Esophagus squamous epithelium (tissue), 5 donors: ENCODE measurements around the gene ZRANB3. TPM values are rescaled to one million over a fixed set of nuclear protein-coding genes. Genes with fewer than 3 reads are reported as not detected.

Source experiments
- DNase-seq: peaks from one replicate; lab custom pipeline; 2025; lab: John Stamatoyannopoulos, UW
- H3K27ac ChIP-seq, 4 donors: fragments of 200-600 bp; sonication (generic); one replicate each; pipeline ENCODE4 v1.5.1; 2016 to 2019; ENCODE audit warnings: mild to moderate bottlenecking in 1 of 4
- H3K27me3 ChIP-seq, 4 donors: fragments of 200-600 bp; sonication (generic); 1 replicate in 3 of 4; 2 replicates in 1 of 4; pipeline versions ENCODE4 v1.5.1 to v1.6.0; 2017 to 2021; ENCODE audit warnings: antibody characterized with exemption in 1 of 4
- H3K36me3 ChIP-seq, 3 donors: fragments of 200-600 bp; sonication (generic); one replicate each; pipeline ENCODE4 v1.5.1; 2016 to 2019
- H3K4me1 ChIP-seq, 3 donors: fragments of 200-600 bp; sonication (generic); one replicate each; pipeline ENCODE4 v1.5.1; 2017 to 2019
- H3K4me3 ChIP-seq, 4 donors: fragments of 200-600 bp; sonication (generic); 1 replicate in 3 of 4; 2 replicates in 1 of 4; pipeline ENCODE4 v1.5.1; 2016 to 2019; ENCODE audit warnings: mild to moderate bottlenecking in 2 of 4, moderate library complexity in 1 of 4
- H3K9me3 ChIP-seq, 3 donors: fragments of 200-600 bp; sonication (generic); one replicate each; pipeline ENCODE4 v1.5.1; 2016 to 2019
- CTCF ChIP-seq, 6 experiments: fragments of 450-650 bp in 4 of 6; fragments of 200-600 bp in 2 of 6; sonication (generic) in 2 of 6; IDR thresholded peaks; one replicate each; pipeline ENCODE4 v1.5.1; 2016 to 2019; ENCODE audit warnings: antibody characterized with exemption in 6 of 6, mild to moderate bottlenecking in 4 of 6, moderate library complexity in 4 of 6
- POLR2A ChIP-seq, 4 donors: fragments of 450-650 bp; IDR thresholded peaks; one replicate each; pipeline ENCODE4 v1.6.1; 2017; ENCODE audit warnings: antibody characterized with exemption in 4 of 4, mild to moderate bottlenecking in 4 of 4, moderate library complexity in 3 of 4
- WGBS, 2 donors: methylation state at CpG; one replicate each; pipeline ENCODE4 v1.1.5; 2018; 5-methylcytosine and 5-hydroxymethylcytosine counted together
- intact Hi-C: fragments of 100-400 bp; cut with DNase I; formaldehyde crosslinking; loops from one replicate; pipeline ENCODE4 v1.15.0; 2022
- total RNA-seq, 4 donors: library from RNA; depleted of rRNA; stranded (reverse); fragments of >200 nt; gene quantifications; one replicate each; pipeline ENCODE4 v1.1.0, GENCODE V29; 2016
- donor health status: DM: yes; HTN: yes; CAD: no.

ZRANB3 gene
- total RNA-seq, 4 donors from 2014 or later = 0.61 to 4.5 (median 3.5) TPM

- peaks cover 7 to 89% (median 13%) of the 10 kb centered on the region in 3 donors for H3K36me3 ChIP-seq
These were observed 367.7 kb downstream of the ZRANB3 start for GRCh38 chr2:135163306-135163705.

GRCh38 chr2:135162786-135163185 lies 368.2 kb downstream of the ZRANB3 start:
- TF ChIP-seq POLR2A (IDR thresholded peaks at IDR 0.05) (no peak), CTCF (IDR thresholded peaks at IDR 0.05) (no peak)
- intact Hi-C loops = no loop called here
- Histone ChIP-seq H3K27me3 (no peaks in the 10 kb centered on the region), H3K4me3 (no peak overlapping the region), H3K4me1 (no peaks in the 10 kb centered on the region), H3K27ac (no peak overlapping the region), H3K9me3 (no peaks in the 10 kb centered on the region), H3K36me3 (peaks cover 5 to 89% (median 11%) of the 10 kb centered on the region in 3 donors)
- DNase-seq = no peak
- WGBS, 2 donors = 62 to 64% methylated on average over 4 of the region's 4 CpGs

More at GRCh38 chr2:135163306-135163705, 367.7 kb downstream of the ZRANB3 start:
- no peaks in the 10 kb centered on the region for H3K9me3 ChIP-seq
- no peak overlapping the region for H3K27ac ChIP-seq
- H3K4me3 ChIP-seq = no peak overlapping the region
- no peak for TF ChIP-seq CTCF (IDR thresholded peaks at IDR 0.05)
- TF ChIP-seq POLR2A (IDR thresholded peaks at IDR 0.05) = no peak
- WGBS, 2 donors = 68 to 81% methylated on average over 2 of the region's 2 CpGs
- DNase-seq = no peak
- H3K4me1 ChIP-seq = no peaks in the 10 kb centered on the region
- intact Hi-C loops = no loop called here
- H3K27me3 ChIP-seq = no peaks in the 10 kb centered on the region

DNA sequence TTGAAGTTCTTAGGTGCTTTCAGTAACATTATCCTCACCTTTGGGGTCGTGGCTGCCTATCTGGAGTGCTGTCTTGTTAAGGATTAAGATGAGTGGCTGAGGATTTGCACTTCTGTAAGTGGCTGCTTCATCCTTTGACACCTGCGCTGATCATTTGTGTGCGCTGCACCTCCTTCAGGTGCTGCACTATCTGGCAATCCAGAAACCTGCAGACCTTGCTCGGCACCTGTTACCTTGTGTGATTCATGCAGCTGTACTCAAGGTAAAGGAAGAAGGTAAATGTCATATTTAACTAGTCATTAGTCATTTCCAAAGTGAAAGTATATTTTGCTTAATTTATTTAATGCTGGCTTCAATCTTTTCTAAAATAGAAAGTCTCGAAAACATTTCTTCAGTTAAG lies 368.6 kb downstream of the ZRANB3 start:
- Histone ChIP-seq H3K36me3 (peaks cover 5 to 89% (median 11%) of the 10 kb centered on the region in 3 donors), H3K4me3 (no peak overlapping the region), H3K4me1 (no peaks in the 10 kb centered on the region), H3K27me3 (no peaks in the 10 kb centered on the region), H3K27ac (no peak overlapping the region), H3K9me3 (no peaks in the 10 kb centered on the region)
- no peak for TF ChIP-seq POLR2A (IDR thresholded peaks at IDR 0.05)
- TF ChIP-seq CTCF (IDR thresholded peaks at IDR 0.05) = no peak
- no peak for DNase-seq
- WGBS, 2 donors = 66 to 75% methylated on average over 5 of the region's 5 CpGs
- intact Hi-C loops = no loop called here

DNA sequence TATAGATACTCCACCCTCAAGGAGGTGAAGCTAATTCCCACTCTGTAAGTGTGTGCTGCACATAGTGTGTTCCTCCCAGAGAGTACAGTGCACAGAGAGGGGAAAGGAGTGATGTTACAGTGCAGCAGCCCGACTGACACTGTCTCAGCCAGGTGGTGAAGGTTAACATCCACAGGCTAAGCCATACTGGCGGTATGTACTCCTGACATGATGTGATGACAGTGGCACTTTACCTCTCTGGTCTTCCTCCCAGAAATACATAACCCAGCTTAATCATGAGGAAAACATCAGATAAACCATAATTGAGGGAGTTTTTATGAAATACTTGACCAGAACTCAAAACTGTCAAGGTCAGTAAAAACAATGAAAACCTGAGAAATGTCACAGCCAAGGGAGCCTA lies 371.8 kb downstream of the ZRANB3 start:
- H3K27ac ChIP-seq = no peak overlapping the region
- intact Hi-C loops = no loop called here
- H3K9me3 ChIP-seq = no peaks in the 10 kb centered on the region
- WGBS, 2 donors = 96 to 100% methylated on average over 2 of the region's 2 CpGs
- H3K4me1 ChIP-seq = no peaks in the 10 kb centered on the region
- TF ChIP-seq CTCF (IDR thresholded peaks at IDR 0.05) (no peak), POLR2A (IDR thresholded peaks at IDR 0.05) (no peak)
- peaks cover under 1 to 89% (median 8%) of the 10 kb centered on the region in 3 donors for H3K36me3 ChIP-seq
- no peak overlapping the region for H3K4me3 ChIP-seq
- no peak for DNase-seq
- no peaks in the 10 kb centered on the region for H3K27me3 ChIP-seq

- no peak for DNase-seq
- Histone ChIP-seq H3K4me1 (no peaks in the 10 kb centered on the region), H3K9me3 (no peaks in the 10 kb centered on the region), H3K4me3 (no peak overlapping the region), H3K36me3 (peaks cover 0 to 89% (median 6%) of the 10 kb centered on the region in 3 donors), H3K27ac (no peak overlapping the region), H3K27me3 (no peaks in the 10 kb centered on the region)
- TF ChIP-seq CTCF (IDR thresholded peaks at IDR 0.05) (no peak), POLR2A (IDR thresholded peaks at IDR 0.05) (no peak)
- intact Hi-C loops = no loop called here
- 81 to 93% methylated on average over 3 of the region's 3 CpGs for WGBS, 2 donors
These were observed 373.2 kb downstream of the ZRANB3 start for GRCh38 chr2:135157856-135158255.
